Measurements from ENCODE around the gene SPR.

SPR gene

DNA sequence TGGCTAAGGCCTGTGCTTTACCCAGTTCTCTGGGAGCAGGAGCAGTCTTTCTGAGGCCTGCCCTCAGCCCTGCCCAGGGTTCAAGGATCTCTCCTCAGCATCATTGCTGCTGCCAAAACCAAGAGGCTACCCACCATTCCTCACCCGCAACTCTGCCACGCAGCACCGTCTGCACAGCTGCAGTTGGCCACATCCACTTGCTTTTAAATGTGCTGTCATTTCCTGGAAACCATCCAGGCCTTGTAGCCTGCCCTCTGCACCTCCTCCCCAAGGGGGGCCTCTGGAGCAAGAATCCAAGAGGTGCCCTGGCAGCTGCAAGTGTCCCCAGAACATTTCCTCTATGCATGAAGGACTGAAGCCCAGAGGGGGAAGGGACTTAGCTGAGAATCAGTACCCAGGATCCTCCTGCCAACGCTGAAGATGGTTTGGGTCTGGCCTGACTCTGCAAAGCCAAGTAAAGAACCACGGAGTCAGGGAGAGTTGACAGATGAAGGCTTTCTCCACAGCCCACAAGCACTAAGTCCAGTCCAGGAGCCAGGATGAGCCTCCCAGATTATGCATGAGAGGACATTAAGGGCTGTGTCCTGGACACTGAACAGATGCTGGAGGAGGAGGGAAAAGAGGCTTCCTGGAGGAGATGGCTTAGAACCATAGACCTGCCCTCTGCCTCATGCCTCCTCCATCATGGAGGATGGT lies 45.0 kb downstream of the SPR start:
- peak; percentile 41 for DNase-seq (ENCODE audit: low spot score)

DNA sequence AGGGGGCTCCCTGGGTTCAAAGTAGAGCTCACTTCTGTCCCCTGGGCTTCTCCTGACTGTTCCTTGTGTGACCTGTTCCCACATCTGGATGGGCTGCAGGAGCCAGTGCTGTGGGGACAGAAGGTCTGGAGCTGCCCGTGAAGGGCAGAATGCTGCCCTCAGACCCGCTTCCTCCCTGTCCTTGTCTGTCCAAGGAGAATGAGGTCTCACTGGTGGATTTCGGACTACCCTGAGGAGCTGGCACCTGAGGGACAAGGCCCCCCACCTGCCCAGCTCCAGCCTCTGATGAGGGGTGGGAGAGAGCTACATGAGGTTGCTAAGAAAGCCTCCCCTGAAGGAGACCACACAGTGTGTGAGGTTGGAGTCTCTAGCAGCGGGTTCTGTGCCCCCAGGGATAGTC lies 45.6 kb downstream of the SPR start:
- DNase-seq (ENCODE audit: low spot score): no peak

DNA sequence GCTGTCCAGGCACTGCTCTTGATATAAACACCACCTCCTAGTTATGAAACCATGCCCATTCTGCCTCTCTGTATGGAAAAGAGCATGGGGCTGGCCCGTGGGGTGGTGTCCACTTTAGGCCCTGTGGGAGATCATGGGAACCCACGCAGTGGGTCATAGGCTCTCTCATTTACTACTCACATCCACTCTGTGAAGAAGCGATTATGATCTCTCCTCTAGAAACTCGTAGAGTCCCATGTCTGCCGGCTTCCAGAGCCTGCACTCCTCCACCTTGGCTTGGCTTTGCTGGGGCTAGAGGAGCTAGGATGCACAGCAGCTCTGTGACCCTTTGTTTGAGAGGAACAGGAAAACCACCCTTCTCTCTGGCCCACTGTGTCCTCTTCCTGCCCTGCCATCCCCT lies 46.0 kb downstream of the SPR start:
- no peak for DNase-seq (ENCODE audit: low spot score)

DNA sequence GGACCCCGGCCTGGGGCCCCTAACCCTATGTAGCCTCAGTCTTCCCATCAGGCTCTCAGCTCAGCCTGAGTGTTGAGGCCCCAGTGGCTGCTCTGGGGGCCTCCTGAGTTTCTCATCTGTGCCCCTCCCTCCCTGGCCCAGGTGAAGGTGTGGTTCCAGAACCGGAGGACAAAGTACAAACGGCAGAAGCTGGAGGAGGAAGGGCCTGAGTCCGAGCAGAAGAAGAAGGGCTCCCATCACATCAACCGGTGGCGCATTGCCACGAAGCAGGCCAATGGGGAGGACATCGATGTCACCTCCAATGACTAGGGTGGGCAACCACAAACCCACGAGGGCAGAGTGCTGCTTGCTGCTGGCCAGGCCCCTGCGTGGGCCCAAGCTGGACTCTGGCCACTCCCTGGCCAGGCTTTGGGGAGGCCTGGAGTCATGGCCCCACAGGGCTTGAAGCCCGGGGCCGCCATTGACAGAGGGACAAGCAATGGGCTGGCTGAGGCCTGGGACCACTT lies 46.5 kb downstream of the SPR start:
- DNase-seq (ENCODE audit: low spot score): no peak

DNA sequence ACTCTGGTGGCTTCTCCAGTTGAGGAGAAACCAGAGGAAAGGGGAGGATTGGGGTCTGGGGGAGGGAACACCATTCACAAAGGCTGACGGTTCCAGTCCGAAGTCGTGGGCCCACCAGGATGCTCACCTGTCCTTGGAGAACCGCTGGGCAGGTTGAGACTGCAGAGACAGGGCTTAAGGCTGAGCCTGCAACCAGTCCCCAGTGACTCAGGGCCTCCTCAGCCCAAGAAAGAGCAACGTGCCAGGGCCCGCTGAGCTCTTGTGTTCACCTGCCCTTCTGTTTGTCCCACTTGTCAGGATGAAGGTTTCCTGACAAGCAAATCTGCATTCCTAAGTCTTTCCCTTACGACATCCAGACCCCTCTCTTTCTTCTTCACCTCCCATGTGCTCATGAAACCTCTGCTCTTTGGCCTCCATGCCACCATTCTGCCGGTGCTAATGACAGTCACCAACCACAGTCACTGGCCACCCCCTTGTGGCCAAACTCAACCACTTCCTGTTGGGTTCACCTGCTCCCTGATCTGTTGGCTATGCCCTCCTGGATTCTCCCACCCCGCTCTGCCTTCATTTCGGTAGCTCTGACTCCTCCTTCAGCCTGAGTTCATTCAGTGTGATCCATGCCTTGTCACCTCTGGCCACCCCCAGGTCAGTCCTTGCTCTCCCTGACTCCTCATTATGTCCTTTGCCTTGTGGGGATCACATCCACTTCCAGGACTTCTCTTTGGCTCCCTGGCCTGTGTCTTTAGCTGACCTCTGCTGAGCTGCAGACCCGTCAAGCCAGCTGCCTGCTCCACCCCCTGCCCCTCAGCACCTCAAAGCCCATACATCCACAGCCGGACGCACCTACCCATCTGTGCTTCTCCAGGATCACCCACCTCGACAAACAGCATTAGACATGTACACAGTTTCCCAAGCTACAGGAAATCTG lies 47.7 kb downstream of the SPR start:
- peak; percentile 25 for DNase-seq (ENCODE audit: low spot score)

DNA sequence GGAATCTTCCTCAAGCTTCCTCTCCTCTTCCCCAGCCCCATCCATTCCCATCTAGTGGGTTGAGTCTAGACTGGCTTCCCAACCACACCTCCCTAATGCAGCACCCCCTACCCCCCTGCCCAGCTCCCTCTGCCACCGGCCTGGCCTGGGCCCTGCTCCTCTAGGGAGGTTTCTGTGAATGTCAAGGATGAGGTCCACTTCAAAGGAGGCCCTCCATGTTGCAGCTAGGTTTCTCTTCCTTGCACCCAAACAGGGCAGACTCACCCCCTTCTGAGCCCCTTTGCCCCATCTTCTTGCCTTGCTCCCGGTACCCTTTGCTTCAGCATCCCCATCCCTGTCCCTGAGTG lies 48.4 kb downstream of the SPR start:
- DNase-seq (ENCODE audit: low spot score): no peak

DNA sequence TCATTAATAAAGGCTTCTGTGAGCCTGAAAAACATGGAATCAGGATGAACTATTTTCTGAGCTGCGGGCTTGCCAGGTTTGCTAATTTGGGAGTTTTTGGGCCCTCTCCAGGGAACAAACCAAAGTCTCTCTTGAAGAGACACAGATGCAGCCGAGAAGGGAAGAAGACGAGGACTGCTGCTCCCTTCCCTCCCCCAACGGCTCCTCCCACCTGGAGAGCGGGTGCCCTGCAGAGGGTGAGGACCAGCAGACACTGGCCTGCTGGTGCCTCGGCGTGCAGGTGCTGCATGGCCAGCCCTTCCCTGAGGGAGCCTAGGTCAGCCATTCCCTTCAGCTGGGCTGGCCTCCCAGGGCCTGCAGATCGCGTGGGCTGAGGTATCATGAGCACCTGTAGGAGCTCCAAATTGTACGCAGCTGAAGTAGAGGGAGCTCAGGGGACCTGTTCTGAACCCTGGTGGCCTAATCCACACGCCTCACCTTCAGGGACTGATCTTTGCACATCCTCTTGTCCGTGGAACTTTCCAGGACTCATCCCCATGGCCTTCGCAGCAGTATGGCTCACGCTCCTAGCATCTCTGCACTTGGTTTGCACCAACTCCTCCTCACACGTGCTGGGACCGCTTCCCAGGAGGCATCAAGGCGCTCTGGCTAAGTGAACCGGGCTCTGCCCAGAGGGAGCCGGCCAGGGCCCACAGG lies 49.6 kb downstream of the SPR start:
- no peak for DNase-seq (ENCODE audit: low spot score)

DNA sequence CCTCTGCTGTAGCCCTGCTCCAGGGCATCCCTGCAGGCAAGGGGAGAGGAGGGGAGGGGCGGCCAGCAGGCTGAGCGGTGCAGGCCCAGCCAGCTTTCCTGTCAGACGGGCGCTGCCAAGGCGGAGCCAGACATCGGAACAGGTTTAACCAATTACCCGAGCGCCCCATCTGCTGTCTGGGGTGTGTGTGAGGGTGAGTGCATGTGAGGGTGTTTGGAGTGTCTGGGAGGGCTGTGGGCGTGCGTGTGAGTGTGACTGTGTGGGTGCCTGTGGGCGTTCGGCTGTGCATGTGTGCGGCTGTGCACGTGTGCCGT lies 50.1 kb downstream of the SPR start:
- no peak for DNase-seq (ENCODE audit: low spot score)

DNA sequence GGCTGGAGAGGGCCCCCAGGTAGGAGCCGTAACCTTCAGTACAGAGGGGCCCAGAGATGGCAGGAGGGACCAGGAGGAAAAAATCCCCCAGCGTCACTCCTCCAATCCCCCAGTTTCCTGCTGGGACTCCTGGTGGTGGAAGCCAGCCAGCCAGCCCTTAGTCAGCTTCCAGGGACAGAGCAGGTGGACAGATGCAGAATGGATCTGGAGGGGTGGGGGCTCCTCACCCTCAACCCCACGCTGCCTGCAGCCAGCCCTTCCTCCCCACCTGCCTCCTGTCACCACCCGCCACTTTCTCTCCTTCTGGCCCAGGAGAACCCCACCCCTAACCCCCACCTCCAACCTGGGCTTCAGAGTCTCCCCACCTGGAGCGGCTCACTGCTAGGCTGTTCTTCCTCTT lies 51.2 kb downstream of the SPR start:
- DNase-seq (ENCODE audit: low spot score): no peak

DNA sequence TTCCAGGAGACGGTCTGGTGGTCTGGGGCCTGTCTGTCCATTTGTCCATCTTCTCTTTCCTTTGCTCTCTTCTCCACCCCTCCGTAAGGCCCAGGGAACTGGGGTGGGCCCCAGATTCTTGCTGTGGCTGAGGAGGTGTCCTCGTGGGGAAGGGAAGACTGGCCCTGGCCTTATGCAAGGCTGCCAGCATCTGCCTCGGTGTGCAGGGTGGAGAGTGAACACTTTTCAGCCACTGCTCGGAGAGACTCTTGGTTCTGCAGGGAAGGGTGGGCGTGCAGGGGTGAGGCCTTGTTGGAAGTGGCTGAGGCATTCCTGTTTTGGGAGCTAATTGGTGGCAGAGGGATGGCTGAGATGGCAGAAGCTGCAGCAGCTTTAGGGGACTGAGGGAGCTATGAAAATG lies 53.2 kb downstream of the SPR start:
- DNase-seq (ENCODE audit: low spot score): no peak

DNA sequence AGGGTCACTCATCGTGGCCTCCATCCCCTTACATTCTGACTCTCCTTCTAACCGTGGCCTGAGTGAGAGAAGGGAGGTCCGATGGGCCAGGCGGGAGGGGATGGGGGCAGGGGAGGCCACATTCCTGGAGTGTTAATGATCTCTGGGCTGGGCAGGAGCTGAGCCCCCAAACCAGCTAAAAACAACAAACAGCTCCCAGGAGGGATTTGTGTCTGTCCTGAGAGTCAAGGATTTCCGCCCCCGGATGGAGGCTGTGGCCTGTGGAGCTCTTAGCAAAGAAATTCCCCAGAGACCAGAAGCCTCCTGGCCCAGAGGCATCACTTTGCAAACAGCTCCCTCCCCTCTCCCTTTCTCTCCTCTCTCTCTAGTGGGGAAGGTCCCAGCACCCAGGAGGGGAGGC lies 53.6 kb downstream of the SPR start:
- DNase-seq (ENCODE audit: low spot score): no peak

Data from RKO (cell line).